ENCODE measurements around the gene RERG.
"Not testable (repeated sequence)": the region's sequence is repeated elsewhere in the genome, so short reads cannot be mapped to it uniquely, and the experiment has no call there.

Gene RERG

GRCh38 chr12:15122344-15122743 is 98.9 kb downstream of the RERG start:
- no peaks in the 10 kb centered on the region for H3K9me3 ChIP-seq (ENCODE audit: control insufficient read depth, low read length)
- H3K4me1 ChIP-seq (ENCODE audit: control insufficient read depth, insufficient read depth, low read length, poor library complexity, severe bottlenecking): no peaks in the 10 kb centered on the region
- no peak for DNase-seq
- no peaks in the 10 kb centered on the region for H3K27me3 ChIP-seq (replicated peaks; ENCODE audit: control insufficient read depth, insufficient read depth, low read length, poor library complexity, severe bottlenecking)
- H3K4me3 ChIP-seq (ENCODE audit: insufficient read depth, low read depth, low read length, poor library complexity, severe bottlenecking): no peak overlapping the region
- H3K36me3 ChIP-seq (ENCODE audit: control insufficient read depth, insufficient read depth, low read length): no peaks in the 10 kb centered on the region
- no peak overlapping the region for H3K27ac ChIP-seq (ENCODE audit: insufficient read depth, low read length, poor library complexity, severe bottlenecking)

- DNase-seq: no peak
- H3K4me3 ChIP-seq (ENCODE audit: insufficient read depth, low read depth, low read length, poor library complexity, severe bottlenecking): no peak overlapping the region
- H3K4me1 ChIP-seq (ENCODE audit: control insufficient read depth, insufficient read depth, low read length, poor library complexity, severe bottlenecking): no peaks in the 10 kb centered on the region
- H3K27me3 ChIP-seq (replicated peaks; ENCODE audit: control insufficient read depth, insufficient read depth, low read length, poor library complexity, severe bottlenecking): no peaks in the 10 kb centered on the region
- no peaks in the 10 kb centered on the region for H3K36me3 ChIP-seq (ENCODE audit: control insufficient read depth, insufficient read depth, low read length)
- H3K9me3 ChIP-seq (ENCODE audit: control insufficient read depth, low read length): no peaks in the 10 kb centered on the region
- no peak overlapping the region for H3K27ac ChIP-seq (ENCODE audit: insufficient read depth, low read length, poor library complexity, severe bottlenecking)
These were observed 102.3 kb downstream of the RERG start for GRCh38 chr12:15118955-15119354.

- H3K36me3 ChIP-seq (ENCODE audit: control insufficient read depth, insufficient read depth, low read length): no peaks in the 10 kb centered on the region
- H3K27me3 ChIP-seq (replicated peaks; ENCODE audit: control insufficient read depth, insufficient read depth, low read length, poor library complexity, severe bottlenecking): no peaks in the 10 kb centered on the region
- no peak overlapping the region for H3K27ac ChIP-seq (ENCODE audit: insufficient read depth, low read length, poor library complexity, severe bottlenecking)
- H3K4me1 ChIP-seq (ENCODE audit: control insufficient read depth, insufficient read depth, low read length, poor library complexity, severe bottlenecking): no peaks in the 10 kb centered on the region
- no peak for DNase-seq
- no peaks in the 10 kb centered on the region for H3K9me3 ChIP-seq (ENCODE audit: control insufficient read depth, low read length)
- H3K4me3 ChIP-seq (ENCODE audit: insufficient read depth, low read depth, low read length, poor library complexity, severe bottlenecking): no peak overlapping the region
These were observed 104.2 kb downstream of the RERG start for GRCh38 chr12:15116983-15117382.

GRCh38 chr12:15116086-15116485 is 105.1 kb downstream of the RERG start:
- no peaks in the 10 kb centered on the region for H3K9me3 ChIP-seq (ENCODE audit: control insufficient read depth, low read length)
- no peak overlapping the region for H3K27ac ChIP-seq (ENCODE audit: insufficient read depth, low read length, poor library complexity, severe bottlenecking)
- no peaks in the 10 kb centered on the region for H3K4me1 ChIP-seq (ENCODE audit: control insufficient read depth, insufficient read depth, low read length, poor library complexity, severe bottlenecking)
- no peaks in the 10 kb centered on the region for H3K36me3 ChIP-seq (ENCODE audit: control insufficient read depth, insufficient read depth, low read length)
- no peak overlapping the region for H3K4me3 ChIP-seq (ENCODE audit: insufficient read depth, low read depth, low read length, poor library complexity, severe bottlenecking)
- H3K27me3 ChIP-seq (replicated peaks; ENCODE audit: control insufficient read depth, insufficient read depth, low read length, poor library complexity, severe bottlenecking): no peaks in the 10 kb centered on the region
- DNase-seq: no peak

GRCh38 chr12:15115434-15115833 is 105.8 kb downstream of the RERG start:
- no peaks in the 10 kb centered on the region for H3K36me3 ChIP-seq (ENCODE audit: control insufficient read depth, insufficient read depth, low read length)
- no peak overlapping the region for H3K4me3 ChIP-seq (ENCODE audit: insufficient read depth, low read depth, low read length, poor library complexity, severe bottlenecking)
- H3K9me3 ChIP-seq (ENCODE audit: control insufficient read depth, low read length): no peaks in the 10 kb centered on the region
- no peaks in the 10 kb centered on the region for H3K4me1 ChIP-seq (ENCODE audit: control insufficient read depth, insufficient read depth, low read length, poor library complexity, severe bottlenecking)
- no peaks in the 10 kb centered on the region for H3K27me3 ChIP-seq (replicated peaks; ENCODE audit: control insufficient read depth, insufficient read depth, low read length, poor library complexity, severe bottlenecking)
- DNase-seq: no peak
- H3K27ac ChIP-seq (ENCODE audit: insufficient read depth, low read length, poor library complexity, severe bottlenecking): no peak overlapping the region

- no peaks in the 10 kb centered on the region for H3K9me3 ChIP-seq (ENCODE audit: control insufficient read depth, low read length)
- no peak for DNase-seq
- no peaks in the 10 kb centered on the region for H3K36me3 ChIP-seq (ENCODE audit: control insufficient read depth, insufficient read depth, low read length)
- H3K4me1 ChIP-seq (ENCODE audit: control insufficient read depth, insufficient read depth, low read length, poor library complexity, severe bottlenecking): no peaks in the 10 kb centered on the region
- no peak overlapping the region for H3K27ac ChIP-seq (ENCODE audit: insufficient read depth, low read length, poor library complexity, severe bottlenecking)
- no peaks in the 10 kb centered on the region for H3K27me3 ChIP-seq (replicated peaks; ENCODE audit: control insufficient read depth, insufficient read depth, low read length, poor library complexity, severe bottlenecking)
- H3K4me3 ChIP-seq (ENCODE audit: insufficient read depth, low read depth, low read length, poor library complexity, severe bottlenecking): no peak overlapping the region
These were observed 106.7 kb downstream of the RERG start for GRCh38 chr12:15114501-15114900.

- Histone ChIP-seq H3K27ac (ENCODE audit: insufficient read depth, low read length, poor library complexity, severe bottlenecking) (no peak overlapping the region), H3K4me3 (ENCODE audit: insufficient read depth, low read depth, low read length, poor library complexity, severe bottlenecking) (no peak overlapping the region), H3K4me1 (ENCODE audit: control insufficient read depth, insufficient read depth, low read length, poor library complexity, severe bottlenecking) (no peaks in the 10 kb centered on the region), H3K36me3 (ENCODE audit: control insufficient read depth, insufficient read depth, low read length) (no peaks in the 10 kb centered on the region), H3K27me3 (replicated peaks; ENCODE audit: control insufficient read depth, insufficient read depth, low read length, poor library complexity, severe bottlenecking) (no peaks in the 10 kb centered on the region), H3K9me3 (ENCODE audit: control insufficient read depth, low read length) (no peaks in the 10 kb centered on the region)
- DNase-seq: no peak
These were observed 128.4 kb downstream of the RERG start for GRCh38 chr12:15092826-15093225.

GRCh38 chr12:15090441-15090840 is 130.8 kb downstream of the RERG start:
- Histone ChIP-seq H3K4me1 (ENCODE audit: control insufficient read depth, insufficient read depth, low read length, poor library complexity, severe bottlenecking) (no peaks in the 10 kb centered on the region), H3K27me3 (replicated peaks; ENCODE audit: control insufficient read depth, insufficient read depth, low read length, poor library complexity, severe bottlenecking) (no peaks in the 10 kb centered on the region), H3K36me3 (ENCODE audit: control insufficient read depth, insufficient read depth, low read length) (no peaks in the 10 kb centered on the region), H3K27ac (ENCODE audit: insufficient read depth, low read length, poor library complexity, severe bottlenecking) (no peak overlapping the region), H3K9me3 (ENCODE audit: control insufficient read depth, low read length) (no peaks in the 10 kb centered on the region), H3K4me3 (ENCODE audit: insufficient read depth, low read depth, low read length, poor library complexity, severe bottlenecking) (no peak overlapping the region)
- DNase-seq: no peak

GRCh38 chr12:15088105-15088504 is 133.1 kb downstream of the RERG start:
- Histone ChIP-seq H3K27me3 (replicated peaks; ENCODE audit: control insufficient read depth, insufficient read depth, low read length, poor library complexity, severe bottlenecking) (no peaks in the 10 kb centered on the region), H3K36me3 (ENCODE audit: control insufficient read depth, insufficient read depth, low read length) (no peaks in the 10 kb centered on the region), H3K4me1 (ENCODE audit: control insufficient read depth, insufficient read depth, low read length, poor library complexity, severe bottlenecking) (no peaks in the 10 kb centered on the region), H3K9me3 (ENCODE audit: control insufficient read depth, low read length) (no peaks in the 10 kb centered on the region), H3K4me3 (ENCODE audit: insufficient read depth, low read depth, low read length, poor library complexity, severe bottlenecking) (no peak overlapping the region), H3K27ac (ENCODE audit: insufficient read depth, low read length, poor library complexity, severe bottlenecking) (no peak overlapping the region)
- no peak for DNase-seq

GRCh38 chr12:15077751-15078150 is 143.5 kb downstream of the RERG start:
- not testable (repeated sequence) for H3K9me3 ChIP-seq (ENCODE audit: control insufficient read depth, low read length); H3K4me3 ChIP-seq (ENCODE audit: insufficient read depth, low read depth, low read length, poor library complexity, severe bottlenecking); DNase-seq; H3K27ac ChIP-seq (ENCODE audit: insufficient read depth, low read length, poor library complexity, severe bottlenecking); H3K27me3 ChIP-seq (replicated peaks; ENCODE audit: control insufficient read depth, insufficient read depth, low read length, poor library complexity, severe bottlenecking); H3K36me3 ChIP-seq (ENCODE audit: control insufficient read depth, insufficient read depth, low read length); H3K4me1 ChIP-seq (ENCODE audit: control insufficient read depth, insufficient read depth, low read length, poor library complexity, severe bottlenecking)

- Histone ChIP-seq H3K27ac (ENCODE audit: insufficient read depth, low read length, poor library complexity, severe bottlenecking) (no peak overlapping the region), H3K36me3 (ENCODE audit: control insufficient read depth, insufficient read depth, low read length) (no peaks in the 10 kb centered on the region), H3K4me3 (ENCODE audit: insufficient read depth, low read depth, low read length, poor library complexity, severe bottlenecking) (no peak overlapping the region), H3K9me3 (ENCODE audit: control insufficient read depth, low read length) (no peaks in the 10 kb centered on the region), H3K4me1 (ENCODE audit: control insufficient read depth, insufficient read depth, low read length, poor library complexity, severe bottlenecking) (no peaks in the 10 kb centered on the region), H3K27me3 (replicated peaks; ENCODE audit: control insufficient read depth, insufficient read depth, low read length, poor library complexity, severe bottlenecking) (no peaks in the 10 kb centered on the region)
- DNase-seq: no peak
These were observed 146.9 kb downstream of the RERG start for GRCh38 chr12:15074351-15074750.
